B cell (primary cell): ENCODE data around the gene CGNL1. TPM values are rescaled to one million over a fixed set of nuclear protein-coding genes. Genes with fewer than 3 reads are reported as not detected.

Source experiments
- ATAC-seq: fragments of 200-7000 bp; cut with Tn5 transposase; one replicate; pipeline ENCODE4 v1.10.0; 2021; ENCODE audit warnings: low read depth, mild to moderate bottlenecking, moderate number of reproducible peaks, moderate library complexity
- CTCF ChIA-PET: fragments of 350-600 bp; sonication (Branson Sonifier 250); formaldehyde crosslinking; loops from one replicate; lab custom pipeline; 2021; ENCODE audit warnings: antibody characterized with exemption, inconsistent platforms; lab: Charles Lee
- POLR2A ChIA-PET: fragments of 350-600 bp; sonication (Branson Sonifier 250); formaldehyde crosslinking; loops from one replicate; lab custom pipeline; 2021; ENCODE audit warnings: antibody characterized with exemption; lab: Charles Lee
- DNase-seq: peaks from one replicate; pipeline ENCODE4 v3.0.0; 2013
- H2AFZ ChIP-seq: 2 replicates; pipeline ENCODE4 v1.6.1; 2012; ENCODE audit warnings: mild to moderate bottlenecking, low read depth, low read length; ENCODE audit not compliant: insufficient read depth, poor library complexity, severe bottlenecking
- H3K27ac ChIP-seq, 2 donors: 1 replicate in 1 of 2; 2 replicates in 1 of 2; pipeline ENCODE4 v1.5.1; 2012 to 2013; ENCODE audit warnings: low read length in 2 of 2, mild to moderate bottlenecking in 2 of 2, moderate library complexity in 1 of 2
- H3K27me3 ChIP-seq, 4 experiments: fragments of 200-600 bp in 1 of 4; sonication (generic) in 1 of 4; replicated peaks in 1 of 4; 1 replicate in 2 of 4; 2 replicates in 2 of 4; pipeline versions ENCODE4 v1.6.1 to v1.7.0; 2013 to 2016; ENCODE audit warnings: low read length in 3 of 4, mild to moderate bottlenecking in 2 of 4, mixed read lengths in 1 of 4, moderate library complexity in 1 of 4; ENCODE audit not compliant: insufficient read depth in 4 of 4, control insufficient read depth in 3 of 4; ENCODE audit errors: control extremely low read depth in 1 of 4
- H3K36me3 ChIP-seq, 2 experiments: replicated peaks in 1 of 2; 1 replicate in 1 of 2; 2 replicates in 1 of 2; pipeline versions ENCODE4 v1.6.1 to v1.7.1; 2013; ENCODE audit warnings: low read length in 1 of 2; ENCODE audit not compliant: insufficient read depth in 2 of 2, control insufficient read depth in 1 of 2; ENCODE audit errors: control extremely low read depth in 1 of 2, extremely low read depth in 1 of 2
- H3K4me1 ChIP-seq, 2 donors: fragments of 200-600 bp in 1 of 2; sonication (generic) in 1 of 2; 1 replicate in 1 of 2; 2 replicates in 1 of 2; pipeline versions ENCODE4 v1.5.1 to v1.6.1; 2013 to 2017; ENCODE audit warnings: low read length in 2 of 2; ENCODE audit not compliant: control insufficient read depth in 2 of 2, insufficient read depth in 2 of 2
- H3K4me2 ChIP-seq: replicated peaks from 2 replicates; pipeline ENCODE3; 2012; ENCODE audit warnings: mild to moderate bottlenecking, low read depth, low read length; ENCODE audit not compliant: poor library complexity, severe bottlenecking
- H3K4me3 ChIP-seq, 5 experiments: fragments of 200-600 bp in 1 of 5; sonication (generic) in 1 of 5; 1 replicate in 3 of 5; 2 replicates in 2 of 5; pipeline versions ENCODE4 v1.5.1 to v1.7.0; 2011 to 2016; ENCODE audit warnings: low read length in 4 of 5, mild to moderate bottlenecking in 4 of 5, low read depth in 2 of 5, control low read depth in 1 of 5, moderate library complexity in 1 of 5; ENCODE audit not compliant: insufficient read depth in 1 of 5; ENCODE audit errors: control extremely low read depth in 1 of 5, extremely low read depth in 1 of 5
- H3K79me2 ChIP-seq: fragments of 200-600 bp; sonication (generic); one replicate; pipeline ENCODE4 v1.6.0; 2016; ENCODE audit warnings: low read length; ENCODE audit not compliant: control insufficient read depth, insufficient read depth
- H3K9ac ChIP-seq: fragments of 200-600 bp; sonication (generic); 2 replicates; pipeline ENCODE4 v1.6.1; 2017; ENCODE audit warnings: mild to moderate bottlenecking, low read length, moderate library complexity
- H3K9me3 ChIP-seq, 3 donors: one replicate each; pipeline versions ENCODE4 v1.6.1 to v1.7.1; 2013; ENCODE audit warnings: low read length in 2 of 3; ENCODE audit not compliant: control insufficient read depth in 2 of 3, insufficient read depth in 1 of 3; ENCODE audit errors: control extremely low read depth in 1 of 3
- H4K20me1 ChIP-seq: 2 replicates; pipeline ENCODE4 v1.6.0; 2012; ENCODE audit warnings: mild to moderate bottlenecking, low read length; ENCODE audit not compliant: insufficient read depth, control insufficient read depth, poor library complexity, severe bottlenecking
- H3K27ac Mint-ChIP-seq: one replicate; pipeline ENCODE4 v1.8.0; 2021; ENCODE audit warnings: mixed read lengths
- H3K27me3 Mint-ChIP-seq: one replicate; pipeline ENCODE4 v1.8.0; 2021; ENCODE audit warnings: mixed read lengths
- H3K4me1 Mint-ChIP-seq: one replicate; pipeline ENCODE4 v1.8.0; 2021; ENCODE audit warnings: mixed read lengths
- H3K4me3 Mint-ChIP-seq: one replicate; pipeline ENCODE4 v1.8.0; 2021; ENCODE audit warnings: mixed read lengths
- H3K9me3 Mint-ChIP-seq: one replicate; pipeline ENCODE4 v1.8.0; 2022; ENCODE audit warnings: mixed read lengths; ENCODE audit not compliant: insufficient read depth
- EZH2 ChIP-seq: IDR thresholded peaks from 2 replicates; pipeline ENCODE4 v1.6.1; 2012; ENCODE audit warnings: borderline replicate concordance, low read depth, mild to moderate bottlenecking, moderate library complexity, low read length; ENCODE audit not compliant: insufficient read depth, poor library complexity, severe bottlenecking
- WGBS: methylation state at CpG from one replicate; pipeline ENCODE4 v1.1.5; 2013; ENCODE audit warnings: missing lambda C conversion rate; ENCODE audit not compliant: insufficient coverage; 5-methylcytosine and 5-hydroxymethylcytosine counted together
- intact Hi-C: fragments of 100-400 bp; cut with micrococcal nuclease; formaldehyde crosslinking; loops from one replicate; pipeline ENCODE4 v1.10.0; 2022
- polyA plus RNA-seq: library from polyadenylated mRNA; depleted of rRNA; stranded (reverse); fragments of >200 nt; gene quantifications from 2 replicates; pipeline ENCODE4 v1.2.3, GENCODE V29; 2012
- total RNA-seq, 2 donors: library from RNA; stranded (reverse); fragments of 120-200 nt in 1 of 2; gene quantifications; 1 replicate in 1 of 2; 2 replicates in 1 of 2; pipeline versions ENCODE4 v1.2.3 to v1.2.4, GENCODE V29; 2013 to 2022
- TF ChIP-seq, protein P1 (sequence below): fragments of 200-600 bp; IDR thresholded peaks from one replicate; pipeline ENCODE4 v1.8.0; 2022; ENCODE audit warnings: antibody characterized with exemption, mild to moderate bottlenecking

The CGNL1 gene
- total and polyA plus RNA-seq, 2 donors (not counting 1 experiment from before 2014, with no cell fraction given), result 0.03 to 0.12 TPM

DNA sequence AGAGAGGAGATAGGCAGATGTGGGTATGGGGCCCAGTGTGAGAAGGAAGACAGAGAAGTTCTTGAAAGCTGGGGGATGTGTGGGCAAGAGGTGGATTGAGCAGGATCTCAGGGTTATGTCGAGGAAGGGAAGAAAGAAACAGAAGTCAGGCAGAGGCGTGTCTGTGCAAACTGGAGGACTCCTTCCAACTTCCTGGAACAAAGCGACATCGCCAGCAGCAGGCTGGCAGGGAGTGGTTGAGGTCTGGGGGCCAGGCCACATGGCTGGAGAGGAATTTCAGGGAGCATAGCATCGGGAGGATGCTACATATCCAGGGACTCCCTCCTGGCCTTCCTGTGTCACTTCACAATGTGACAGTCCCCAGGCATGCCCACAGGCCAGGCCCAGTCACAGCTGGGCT is 172.5 kb downstream of the CGNL1 start:
- H3K27me3 ChIP-seq, result peaks cover 0 to 4% (median 0%) of the 10 kb centered on the region in 4 experiments
- POLR2A ChIA-PET, result no interaction called here
- WGBS, result 80% methylated on average over 5 of the region's 5 CpGs

DNA sequence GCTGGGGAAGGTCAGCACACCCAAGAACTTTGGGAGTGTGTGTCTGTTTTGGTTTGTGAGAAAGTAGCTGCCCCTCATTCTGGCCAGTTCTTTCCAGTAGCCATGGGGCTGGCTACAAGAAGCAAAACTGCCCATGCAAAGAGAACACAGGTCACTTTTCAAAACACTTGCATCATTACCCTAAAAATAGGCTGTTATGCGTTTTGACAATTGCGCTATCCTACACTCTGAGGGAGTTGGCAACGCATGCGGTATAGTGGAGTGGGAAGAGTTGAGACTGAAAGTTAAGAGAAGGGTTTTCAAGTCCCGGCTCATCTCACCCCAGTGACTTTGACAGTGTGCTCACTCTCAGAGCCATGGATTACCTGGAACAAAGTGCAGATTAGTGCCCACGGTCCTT is 173.6 kb downstream of the CGNL1 start:
- no peak overlapping the region for H3K27ac ChIP-seq
- intact Hi-C loops, result no loop called here
- ChIA-PET POLR2A (no interaction called here), CTCF (interaction anchor here (0.9 to 1.6 kb wide), 3 partner anchors 8 to 11 kb away, joined by 3 to 6 read pairs (median 4); no protein-coding TSS in a partner anchor)
- Mint-ChIP-seq H3K9me3 (no peaks in the 10 kb centered on the region), H3K4me1 (no peaks in the 10 kb centered on the region), H3K4me3 (no peak overlapping the region), H3K27me3 (peaks cover 8% of the 10 kb centered on the region), H3K27ac (no peak overlapping the region)
- ATAC-seq (no peak), DNase-seq (no peak)
- H3K79me2 ChIP-seq, result no peaks in the 10 kb centered on the region
- H3K4me3 ChIP-seq, result no peak overlapping the region
- no peak overlapping the region for H3K9ac ChIP-seq
- TF ChIP-seq, protein P1, sequence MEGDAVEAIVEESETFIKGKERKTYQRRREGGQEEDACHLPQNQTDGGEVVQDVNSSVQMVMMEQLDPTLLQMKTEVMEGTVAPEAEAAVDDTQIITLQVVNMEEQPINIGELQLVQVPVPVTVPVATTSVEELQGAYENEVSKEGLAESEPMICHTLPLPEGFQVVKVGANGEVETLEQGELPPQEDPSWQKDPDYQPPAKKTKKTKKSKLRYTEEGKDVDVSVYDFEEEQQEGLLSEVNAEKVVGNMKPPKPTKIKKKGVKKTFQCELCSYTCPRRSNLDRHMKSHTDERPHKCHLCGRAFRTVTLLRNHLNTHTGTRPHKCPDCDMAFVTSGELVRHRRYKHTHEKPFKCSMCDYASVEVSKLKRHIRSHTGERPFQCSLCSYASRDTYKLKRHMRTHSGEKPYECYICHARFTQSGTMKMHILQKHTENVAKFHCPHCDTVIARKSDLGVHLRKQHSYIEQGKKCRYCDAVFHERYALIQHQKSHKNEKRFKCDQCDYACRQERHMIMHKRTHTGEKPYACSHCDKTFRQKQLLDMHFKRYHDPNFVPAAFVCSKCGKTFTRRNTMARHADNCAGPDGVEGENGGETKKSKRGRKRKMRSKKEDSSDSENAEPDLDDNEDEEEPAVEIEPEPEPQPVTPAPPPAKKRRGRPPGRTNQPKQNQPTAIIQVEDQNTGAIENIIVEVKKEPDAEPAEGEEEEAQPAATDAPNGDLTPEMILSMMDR, result no peak
- no peak for TF ChIP-seq EZH2
- H3K9me3 ChIP-seq, result no peaks in the 10 kb centered on the region
- H4K20me1 ChIP-seq, result no peaks in the 10 kb centered on the region
- H3K4me1 ChIP-seq, result no peaks in the 10 kb centered on the region
- H3K36me3 ChIP-seq, result no peaks in the 10 kb centered on the region
- 95% methylated on average over 3 of the region's 6 CpGs for WGBS
- no peak overlapping the region for H2AFZ ChIP-seq
- no peak overlapping the region for H3K4me2 ChIP-seq
- H3K27me3 ChIP-seq, result peaks cover 0 to 4% (median 0%) of the 10 kb centered on the region in 4 experiments

More for the DNA sequence above, 172.5 kb downstream of the CGNL1 start:
- intact Hi-C loops, result no loop called here
- no peak overlapping the region for H3K9ac ChIP-seq
- no peaks in the 10 kb centered on the region for H3K9me3 Mint-ChIP-seq
- H3K27me3 Mint-ChIP-seq, result peaks cover 14% of the 10 kb centered on the region
- no peak overlapping the region for H3K27ac Mint-ChIP-seq
- no peak overlapping the region for H2AFZ ChIP-seq
- H3K79me2 ChIP-seq, result no peaks in the 10 kb centered on the region
- H3K36me3 ChIP-seq, result no peaks in the 10 kb centered on the region
- H3K4me3 ChIP-seq, result no peak overlapping the region
- no peak for TF ChIP-seq EZH2
- TF ChIP-seq, protein P1, result no peak
- no peak for DNase-seq
- no peak overlapping the region for H3K27ac ChIP-seq
- CTCF ChIA-PET, result interaction anchor here (0.7 to 1.7 kb wide), 5 partner anchors 11 to 311 kb away, joined by 3 to 5 read pairs (median 3); no protein-coding TSS in a partner anchor
- H3K4me1 Mint-ChIP-seq, result no peaks in the 10 kb centered on the region
- H3K9me3 ChIP-seq, result no peaks in the 10 kb centered on the region
- no peak overlapping the region for H3K4me3 Mint-ChIP-seq
- no peaks in the 10 kb centered on the region for H3K4me1 ChIP-seq
- no peak for ATAC-seq
- H4K20me1 ChIP-seq, result no peaks in the 10 kb centered on the region
- H3K4me2 ChIP-seq, result no peak overlapping the region
